Trophoblast cell (in vitro differentiated cells and primary cell): ENCODE data around the gene ZNF410. TPM values are rescaled to one million over a fixed set of nuclear protein-coding genes. Genes with fewer than 3 reads are reported as not detected.
"Not testable (repeated sequence)": the region's sequence is repeated elsewhere in the genome, so short reads cannot be mapped to it uniquely, and the experiment has no call there.

Experiments
- DNase-seq, 2 donors: peaks; one replicate each; pipeline ENCODE4 v3.0.0-alpha.2; 2016
- H2AFZ ChIP-seq: 2 replicates; pipeline ENCODE4 v1.6.1; 2013; ENCODE audit warnings: low read length, moderate library complexity, mild to moderate bottlenecking; ENCODE audit not compliant: insufficient read depth, poor library complexity
- H2AK5ac ChIP-seq: 2 replicates; pipeline ENCODE4 v1.6.1; 2013; ENCODE audit warnings: mild to moderate bottlenecking, low read length
- H2BK120ac ChIP-seq: 2 replicates; pipeline ENCODE4 v1.6.1; 2013; ENCODE audit warnings: low read length, mild to moderate bottlenecking, moderate library complexity; ENCODE audit not compliant: insufficient read depth, poor library complexity
- H2BK12ac ChIP-seq: 2 replicates; pipeline ENCODE4 v1.6.1; 2013; ENCODE audit warnings: mild to moderate bottlenecking, low read length, moderate library complexity
- H2BK5ac ChIP-seq: 2 replicates; pipeline ENCODE4 v1.6.1; 2013; ENCODE audit warnings: low read length, low read depth, moderate library complexity, mild to moderate bottlenecking; ENCODE audit not compliant: poor library complexity
- H3K14ac ChIP-seq: 2 replicates; pipeline ENCODE4 v1.6.1; 2013; ENCODE audit warnings: mild to moderate bottlenecking, low read length
- H3K18ac ChIP-seq: 2 replicates; pipeline ENCODE4 v1.6.1; 2013; ENCODE audit warnings: mild to moderate bottlenecking, low read length
- H3K23ac ChIP-seq: 2 replicates; pipeline ENCODE4 v1.6.1; 2013; ENCODE audit warnings: low read length
- H3K27ac ChIP-seq: 2 replicates; pipeline ENCODE4 v1.5.1; 2013; ENCODE audit warnings: low read depth, mild to moderate bottlenecking, inconsistent platforms, low read length, moderate library complexity
- H3K27me3 ChIP-seq: 2 replicates; pipeline ENCODE4 v1.6.1; 2013; ENCODE audit warnings: inconsistent platforms, mild to moderate bottlenecking, low read length, moderate library complexity; ENCODE audit not compliant: insufficient read depth
- H3K36me3 ChIP-seq, 2 experiments: 1 replicate in 1 of 2; 2 replicates in 1 of 2; pipeline ENCODE4 v1.6.1; 2013; ENCODE audit warnings: low read length in 2 of 2, mild to moderate bottlenecking in 2 of 2, moderate library complexity in 1 of 2; ENCODE audit not compliant: insufficient read depth in 2 of 2, control insufficient read depth in 1 of 2
- H3K4ac ChIP-seq: 2 replicates; pipeline ENCODE4 v1.6.1; 2013; ENCODE audit warnings: low read depth, mild to moderate bottlenecking, low read length, moderate library complexity
- H3K4me1 ChIP-seq, 2 experiments: 1 replicate in 1 of 2; 2 replicates in 1 of 2; pipeline ENCODE4 v1.6.1; 2013; ENCODE audit warnings: low read length in 2 of 2, mild to moderate bottlenecking in 2 of 2, moderate library complexity in 1 of 2; ENCODE audit not compliant: insufficient read depth in 2 of 2, control insufficient read depth in 1 of 2
- H3K4me2 ChIP-seq: 2 replicates; pipeline ENCODE4 v1.6.1; 2013; ENCODE audit warnings: inconsistent platforms, mild to moderate bottlenecking, low read length, moderate library complexity
- H3K4me3 ChIP-seq: 2 replicates; pipeline ENCODE4 v1.5.1; 2013; ENCODE audit warnings: mild to moderate bottlenecking, low read depth, low read length, inconsistent platforms
- H3K79me1 ChIP-seq: one replicate; pipeline ENCODE4 v1.6.1; 2013; ENCODE audit warnings: low read length
- H3K79me2 ChIP-seq: 2 replicates; pipeline ENCODE4 v1.6.1; 2013; ENCODE audit warnings: low read length, mild to moderate bottlenecking; ENCODE audit not compliant: control insufficient read depth, insufficient read depth, poor library complexity
- H3K9ac ChIP-seq: 2 replicates; pipeline ENCODE4 v1.6.1; 2013; ENCODE audit warnings: mild to moderate bottlenecking, low read length
- H3K9me3 ChIP-seq: 2 replicates; pipeline ENCODE4 v1.6.1; 2013; ENCODE audit warnings: low read depth, mild to moderate bottlenecking, control low read depth, inconsistent platforms, low read length; ENCODE audit not compliant: insufficient read depth
- H4K12ac ChIP-seq: 2 replicates; pipeline ENCODE4 v1.6.1; 2013; ENCODE audit warnings: low read depth, mild to moderate bottlenecking, low read length, moderate library complexity
- H4K8ac ChIP-seq: 2 replicates; pipeline ENCODE4 v1.6.1; 2013; ENCODE audit warnings: low read depth, mild to moderate bottlenecking, low read length, moderate library complexity
- H4K91ac ChIP-seq: one replicate; pipeline ENCODE4 v1.6.1; 2013; ENCODE audit warnings: low read depth, mild to moderate bottlenecking, low read length, moderate library complexity
- WGBS: extraction: QIAGEN DNeasy Blood & Tissue Kit; methylation state at CpG from one replicate; pipeline ENCODE4 v1.1.7; 2013; ENCODE audit warnings: missing lambda C conversion rate; ENCODE audit not compliant: insufficient read length, insufficient coverage; ENCODE audit errors: extremely low coverage; 5-methylcytosine and 5-hydroxymethylcytosine counted together
- polyA plus RNA-seq: library from polyadenylated mRNA; stranded (reverse); fragments of 200-250 nt; gene quantifications from 2 replicates; pipeline ENCODE4 v1.2.3, GENCODE V29; 2013

Gene ZNF410, protein sequence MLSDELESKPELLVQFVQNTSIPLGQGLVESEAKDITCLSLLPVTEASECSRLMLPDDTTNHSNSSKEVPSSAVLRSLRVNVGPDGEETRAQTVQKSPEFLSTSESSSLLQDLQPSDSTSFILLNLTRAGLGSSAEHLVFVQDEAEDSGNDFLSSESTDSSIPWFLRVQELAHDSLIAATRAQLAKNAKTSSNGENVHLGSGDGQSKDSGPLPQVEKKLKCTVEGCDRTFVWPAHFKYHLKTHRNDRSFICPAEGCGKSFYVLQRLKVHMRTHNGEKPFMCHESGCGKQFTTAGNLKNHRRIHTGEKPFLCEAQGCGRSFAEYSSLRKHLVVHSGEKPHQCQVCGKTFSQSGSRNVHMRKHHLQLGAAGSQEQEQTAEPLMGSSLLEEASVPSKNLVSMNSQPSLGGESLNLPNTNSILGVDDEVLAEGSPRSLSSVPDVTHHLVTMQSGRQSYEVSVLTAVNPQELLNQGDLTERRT
- 27.0 and 27.9 TPM in 2 replicates for polyA plus RNA-seq

DNA sequence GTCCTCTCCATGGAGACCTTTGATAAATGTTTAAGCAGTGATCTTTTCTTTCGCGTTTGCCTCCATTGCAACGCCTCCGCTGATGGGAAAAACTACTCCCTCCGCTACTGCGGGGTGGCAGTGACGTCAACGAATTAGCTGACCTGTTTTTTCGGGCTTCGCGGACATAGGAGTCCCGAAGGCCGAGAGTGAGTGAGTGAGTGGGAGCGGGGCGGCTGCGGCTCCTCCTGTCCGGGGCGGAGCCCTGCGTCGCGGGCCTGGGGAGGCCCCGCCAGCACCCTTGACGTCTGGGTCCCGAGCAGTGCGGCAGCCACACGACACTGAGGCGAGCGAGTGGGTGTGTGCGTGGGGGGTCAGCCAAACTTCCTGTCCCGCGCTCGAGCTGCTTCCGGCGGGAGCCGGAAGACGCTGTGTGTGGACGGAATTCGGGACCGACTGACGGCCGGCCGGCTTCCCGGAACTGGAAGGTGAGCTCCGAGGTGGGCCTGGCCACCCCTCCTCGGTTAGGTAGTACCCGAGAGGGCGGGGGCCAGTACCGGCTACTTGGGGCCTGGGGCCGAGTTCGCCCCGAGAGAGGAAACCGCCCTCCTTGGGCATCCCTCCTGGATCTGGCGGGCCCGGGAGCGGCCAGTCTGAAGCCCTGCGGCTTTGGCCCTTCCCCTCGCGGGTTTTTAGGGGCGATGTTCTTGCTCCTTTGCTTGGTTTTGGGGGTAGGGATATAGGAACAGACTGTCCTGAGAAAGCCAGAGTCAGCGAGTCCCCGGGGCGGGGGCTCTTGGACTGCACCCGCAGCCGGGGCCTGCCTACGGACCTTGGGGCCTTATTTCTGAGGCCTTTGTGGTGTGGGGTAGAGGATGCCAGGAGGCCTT lies at the start of gene ZNF410:
TSS of gene ZNF410 (plus strand) at position 411 of the 869 bp plus-strand sequence. CDS start 5,317 bp downstream, outside the sequence.
- H3K27ac ChIP-seq, result peak within 1 kb of the TSS; percentile 93
- H3K27me3 ChIP-seq, result no peaks in the 10 kb centered on the region
- peak within 1 kb of the TSS; percentile 86 for H4K91ac ChIP-seq
- H3K4me1 ChIP-seq, result peaks cover 0 to 3% of the 10 kb centered on the region in 2 experiments
- peak within 1 kb of the TSS; percentile 71 for H3K4me2 ChIP-seq
- peak within 1 kb of the TSS; percentile 79 for H2AK5ac ChIP-seq
- peaks cover 9% of the 10 kb centered on the region for H3K79me2 ChIP-seq
- no CpG with 5 or more reads among the region's 65 CpGs for WGBS
- peak within 1 kb of the TSS; percentile 80 for H2BK120ac ChIP-seq
- peak within 1 kb of the TSS; percentile 80 for H3K18ac ChIP-seq
- H4K12ac ChIP-seq, result peak within 1 kb of the TSS; percentile 98
- peak within 1 kb of the TSS; percentile 97 for H4K8ac ChIP-seq
- DNase-seq, result peak; percentile 96 to 97
- H3K14ac ChIP-seq, result peak within 1 kb of the TSS; percentile 88
- peak within 1 kb of the TSS; percentile 96 for H3K9ac ChIP-seq
- no peaks in the 10 kb centered on the region for H3K36me3 ChIP-seq
- peaks cover 10% of the 10 kb centered on the region for H3K79me1 ChIP-seq
- H3K9me3 ChIP-seq, result no peaks in the 10 kb centered on the region
- H3K4ac ChIP-seq, result peak within 1 kb of the TSS; percentile 53
- H3K4me3 ChIP-seq, result peak within 1 kb of the TSS; percentile 86
- H3K23ac ChIP-seq, result no peak within 1 kb of the TSS
- H2BK12ac ChIP-seq, result peak within 1 kb of the TSS; percentile 26
- peak within 1 kb of the TSS; percentile 78 for H2BK5ac ChIP-seq
- peak within 1 kb of the TSS; percentile 87 for H2AFZ ChIP-seq

- not testable (repeated sequence) for H2AK5ac ChIP-seq, H3K9ac ChIP-seq, H4K12ac ChIP-seq, H3K79me2 ChIP-seq, H3K27me3 ChIP-seq, H3K36me3 ChIP-seq, H3K4me2 ChIP-seq, H3K14ac ChIP-seq, H2BK12ac ChIP-seq, H4K8ac ChIP-seq, H2AFZ ChIP-seq, H4K91ac ChIP-seq, H3K23ac ChIP-seq, H2BK5ac ChIP-seq, H3K27ac ChIP-seq, H2BK120ac ChIP-seq, H3K18ac ChIP-seq, H3K4ac ChIP-seq, H3K9me3 ChIP-seq, H3K4me3 ChIP-seq, H3K79me1 ChIP-seq, H3K4me1 ChIP-seq
- WGBS, result no CpG with 5 or more reads among the region's 7 CpGs
- DNase-seq, result peak; percentile 89 to 91
Observed at GRCh38 chr14:73838293-73839034, 48.2 kb upstream of the ZNF410 start.

GRCh38 chr14:73842201-73842600 lies 44.5 kb upstream of the ZNF410 start:
- Histone ChIP-seq H4K12ac (no peak overlapping the region), H2BK120ac (no peak overlapping the region)
- WGBS, result no CpG with 5 or more reads among the region's 1 CpG

GRCh38 chr14:73842851-73843250 lies 43.8 kb upstream of the ZNF410 start:
- H3K79me2 ChIP-seq, result no peaks in the 10 kb centered on the region
- H2AK5ac ChIP-seq, result no peak overlapping the region
- no peaks in the 10 kb centered on the region for H3K4me1 ChIP-seq
- peak in 1 of 2 donors; percentile 50 for DNase-seq
- H3K14ac ChIP-seq, result no peak overlapping the region
- H3K9me3 ChIP-seq, result no peaks in the 10 kb centered on the region
- H3K27ac ChIP-seq, result no peak overlapping the region
- H3K4me3 ChIP-seq, result no peak overlapping the region
- no peak overlapping the region for H3K4me2 ChIP-seq
- H4K91ac ChIP-seq, result no peak overlapping the region
- no peak overlapping the region for H2BK12ac ChIP-seq
- H3K27me3 ChIP-seq, result no peaks in the 10 kb centered on the region
- no peak overlapping the region for H3K4ac ChIP-seq
- H2BK120ac ChIP-seq, result no peak overlapping the region
- H4K12ac ChIP-seq, result no peak overlapping the region
- H3K18ac ChIP-seq, result no peak overlapping the region
- whole genome bisulfite sequencing, result no CpG with 5 or more reads among the region's 2 CpGs
- no peaks in the 10 kb centered on the region for H3K79me1 ChIP-seq
- H4K8ac ChIP-seq, result no peak overlapping the region
- H2AFZ ChIP-seq, result no peak overlapping the region
- no peak overlapping the region for H2BK5ac ChIP-seq
- H3K36me3 ChIP-seq, result no peaks in the 10 kb centered on the region
- H3K9ac ChIP-seq, result no peak overlapping the region
- H3K23ac ChIP-seq, result no peak overlapping the region

More at GRCh38 chr14:73842201-73842600, 44.5 kb upstream of the ZNF410 start:
- Histone ChIP-seq H3K27ac (no peak overlapping the region), H2AK5ac (no peak overlapping the region), H4K91ac (no peak overlapping the region), H2AFZ (no peak overlapping the region), H3K4me2 (no peak overlapping the region), H3K14ac (no peak overlapping the region), H2BK12ac (no peak overlapping the region), H3K4me3 (no peak overlapping the region), H3K79me2 (no peaks in the 10 kb centered on the region), H3K27me3 (no peaks in the 10 kb centered on the region), H3K18ac (no peak overlapping the region), H3K4me1 (no peaks in the 10 kb centered on the region), H4K8ac (no peak overlapping the region), H3K79me1 (no peaks in the 10 kb centered on the region), H3K9ac (no peak overlapping the region), H3K23ac (no peak overlapping the region), H2BK5ac (no peak overlapping the region), H3K36me3 (no peaks in the 10 kb centered on the region), H3K4ac (no peak overlapping the region), H3K9me3 (no peaks in the 10 kb centered on the region)
- DNase-seq, result no peak
